ENCODE results near the gene DR1.
"Not testable (repeated sequence)": the region's sequence is repeated elsewhere in the genome, so short reads cannot be mapped to it uniquely, and the experiment has no call there.

DR1 gene

DNA sequence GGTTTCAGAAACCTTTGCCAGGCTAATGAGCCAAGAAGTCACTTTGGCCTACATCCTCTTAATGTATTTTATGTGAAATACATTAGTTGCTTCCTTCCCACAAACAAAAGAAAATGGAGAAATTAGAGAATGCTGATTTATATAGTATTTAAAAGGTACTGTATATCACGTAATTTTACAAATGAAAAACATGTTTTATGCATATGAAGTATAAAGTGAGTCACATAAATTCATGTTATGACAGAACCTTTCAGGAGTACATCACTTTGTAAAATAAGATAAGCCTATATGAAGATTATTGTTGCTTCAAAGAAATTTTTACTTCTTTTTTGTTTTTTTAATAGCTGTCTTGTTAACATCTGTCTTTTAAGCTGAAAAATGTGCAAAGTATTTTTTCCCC is 4.6 kb downstream of the DR1 start:
- no peak for DNase-seq (ENCODE audit: low read depth, low spot score)
- no peak overlapping the region for H3K4me3 ChIP-seq (ENCODE audit: low read depth, low read length)
- CTCF ChIA-PET = no interaction called here
- TF ChIP-seq, protein P1, sequence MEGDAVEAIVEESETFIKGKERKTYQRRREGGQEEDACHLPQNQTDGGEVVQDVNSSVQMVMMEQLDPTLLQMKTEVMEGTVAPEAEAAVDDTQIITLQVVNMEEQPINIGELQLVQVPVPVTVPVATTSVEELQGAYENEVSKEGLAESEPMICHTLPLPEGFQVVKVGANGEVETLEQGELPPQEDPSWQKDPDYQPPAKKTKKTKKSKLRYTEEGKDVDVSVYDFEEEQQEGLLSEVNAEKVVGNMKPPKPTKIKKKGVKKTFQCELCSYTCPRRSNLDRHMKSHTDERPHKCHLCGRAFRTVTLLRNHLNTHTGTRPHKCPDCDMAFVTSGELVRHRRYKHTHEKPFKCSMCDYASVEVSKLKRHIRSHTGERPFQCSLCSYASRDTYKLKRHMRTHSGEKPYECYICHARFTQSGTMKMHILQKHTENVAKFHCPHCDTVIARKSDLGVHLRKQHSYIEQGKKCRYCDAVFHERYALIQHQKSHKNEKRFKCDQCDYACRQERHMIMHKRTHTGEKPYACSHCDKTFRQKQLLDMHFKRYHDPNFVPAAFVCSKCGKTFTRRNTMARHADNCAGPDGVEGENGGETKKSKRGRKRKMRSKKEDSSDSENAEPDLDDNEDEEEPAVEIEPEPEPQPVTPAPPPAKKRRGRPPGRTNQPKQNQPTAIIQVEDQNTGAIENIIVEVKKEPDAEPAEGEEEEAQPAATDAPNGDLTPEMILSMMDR (IDR thresholded peaks at IDR 0.05; ENCODE audit: insufficient read depth, low read length, missing control alignments) = no peak
- POLR2A ChIA-PET = no interaction called here

DNA sequence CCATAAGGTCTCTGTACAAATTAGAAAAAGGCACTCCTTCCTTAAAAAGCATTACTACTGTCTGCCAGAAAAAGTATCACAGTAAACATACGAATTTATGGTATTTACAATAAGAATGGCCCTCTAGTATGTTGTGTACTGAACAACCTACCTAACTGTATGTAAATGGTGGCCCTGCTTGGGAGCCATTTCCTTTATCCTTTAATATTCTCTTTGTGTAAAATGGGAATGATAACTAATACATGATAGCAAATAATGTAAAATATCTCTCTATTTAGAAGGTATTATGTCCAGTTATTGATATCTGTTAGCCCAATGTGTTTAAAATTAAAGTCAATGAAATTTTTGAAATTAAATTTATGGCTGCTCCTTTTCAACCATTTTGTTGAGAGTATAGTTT is 5.2 kb downstream of the DR1 start:
- TF ChIP-seq, protein P1 (IDR thresholded peaks at IDR 0.05; ENCODE audit: insufficient read depth, low read length, missing control alignments) = no peak
- ChIA-PET POLR2A (no interaction called here), CTCF (interaction anchor here (4.1 kb wide), 1 partner anchor 46 kb away, joined by 20 read pairs; no protein-coding TSS in a partner anchor)
- H3K4me3 ChIP-seq (ENCODE audit: low read depth, low read length) = no peak overlapping the region
- no peak for DNase-seq (ENCODE audit: low read depth, low spot score)

DNA sequence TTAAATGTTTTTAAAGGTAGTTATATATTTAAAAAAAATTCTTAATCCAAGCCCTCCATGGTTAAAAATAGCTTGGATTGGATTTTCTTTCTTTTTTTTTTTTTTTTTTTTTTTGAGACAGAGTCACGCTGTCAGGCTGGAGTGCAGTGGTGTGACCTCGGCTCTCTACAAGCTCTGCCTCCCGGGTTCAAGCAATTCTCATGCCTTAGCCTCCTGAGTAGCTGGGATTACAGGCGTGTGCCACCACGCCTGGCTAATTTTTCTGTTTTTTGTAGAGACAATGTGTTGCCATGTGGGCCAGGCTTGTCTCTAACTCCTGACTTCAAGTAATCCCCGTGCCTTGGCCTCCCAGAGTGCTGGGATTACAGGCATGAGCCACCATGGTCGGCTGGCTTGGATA is 5.6 kb downstream of the DR1 start:
- CTCF ChIA-PET = interaction anchor here (0.6 to 4.1 kb wide), 2 partner anchors 13 to 46 kb away, joined by 3 to 20 read pairs; no protein-coding TSS in a partner anchor
- not testable (repeated sequence) for H3K4me3 ChIP-seq (ENCODE audit: low read depth, low read length)

DNA sequence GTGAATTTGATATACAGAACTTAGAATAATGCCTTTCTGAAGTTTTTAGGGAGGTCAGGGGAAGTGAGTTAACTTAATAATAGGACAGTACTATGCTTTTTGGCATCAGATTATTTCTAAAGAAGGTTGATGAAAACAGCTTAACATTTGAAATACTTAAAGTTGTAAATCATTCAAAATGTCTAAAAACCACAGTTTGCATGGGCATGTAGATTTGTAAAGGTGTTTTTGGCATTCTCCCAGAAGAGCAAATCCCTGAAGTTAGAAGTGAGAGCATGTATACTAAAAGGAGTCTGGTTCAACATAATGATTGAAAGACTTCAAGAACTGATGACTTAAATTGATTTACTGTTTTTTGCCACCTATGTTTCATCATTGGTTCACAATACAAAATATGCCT is 6.7 kb downstream of the DR1 start:
- no peak for DNase-seq (ENCODE audit: low read depth, low spot score)
- ChIA-PET CTCF (interaction anchor here (4.1 kb wide), 1 partner anchor 47 kb away, joined by 20 read pairs; no protein-coding TSS in a partner anchor), POLR2A (no interaction called here)
- H3K4me3 ChIP-seq (ENCODE audit: low read depth, low read length) = no peak overlapping the region
- TF ChIP-seq, protein P1 (IDR thresholded peaks at IDR 0.05; ENCODE audit: insufficient read depth, low read length, missing control alignments) = no peak

More for the DNA sequence above, 5.6 kb downstream of the DR1 start:
- POLR2A ChIA-PET; DNase-seq (ENCODE audit: low read depth, low spot score): not testable (repeated sequence)

DNA sequence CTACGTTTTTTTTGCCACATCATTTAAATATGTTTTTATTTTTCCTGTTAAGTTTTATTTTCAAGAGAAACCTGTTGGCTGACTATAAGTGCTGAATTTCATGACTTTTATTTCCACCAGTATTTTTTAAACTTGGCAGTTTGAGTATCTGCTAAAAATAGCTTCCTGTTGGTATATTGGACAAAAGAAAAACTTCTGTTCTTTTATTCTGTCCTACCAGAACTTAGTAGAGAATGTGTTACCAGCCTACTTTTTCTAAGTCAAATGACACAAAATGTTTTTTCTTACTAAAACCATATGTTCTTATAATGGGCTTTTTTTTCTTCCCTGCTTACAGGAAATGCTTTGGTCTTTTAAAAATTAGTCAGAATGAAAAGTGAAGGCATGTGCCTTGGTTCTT is 7.6 kb downstream of the DR1 start:
- ChIA-PET POLR2A (no interaction called here), CTCF (interaction anchor here (1.0 to 4.1 kb wide), 3 partner anchors 11 to 498 kb away, joined by 3 to 20 read pairs (median 4); no protein-coding TSS in a partner anchor)
- H3K4me3 ChIP-seq (ENCODE audit: low read depth, low read length) = no peak overlapping the region
- TF ChIP-seq, protein P1 (IDR thresholded peaks at IDR 0.05; ENCODE audit: insufficient read depth, low read length, missing control alignments) = no peak
- no peak for DNase-seq (ENCODE audit: low read depth, low spot score)

DNA sequence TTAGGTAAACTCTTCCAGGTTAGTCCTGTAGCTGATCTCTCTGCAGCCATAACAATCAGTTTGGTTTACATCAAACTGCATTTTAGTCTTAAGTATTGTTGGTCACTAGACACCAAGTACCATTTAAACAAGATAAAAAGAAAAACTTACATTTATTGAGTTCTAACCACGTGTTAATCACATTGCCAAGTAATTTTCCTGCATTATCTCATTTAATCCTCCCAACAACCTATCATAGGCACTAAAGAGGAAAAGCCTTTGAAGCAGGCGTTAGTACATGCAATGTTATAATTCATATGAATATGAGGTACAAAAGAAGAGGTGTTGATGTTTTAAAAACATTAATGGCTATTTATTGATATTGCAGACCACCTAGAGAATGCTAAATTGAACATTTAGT is 9.0 kb downstream of the DR1 start:
- ChIA-PET POLR2A (no interaction called here), CTCF (interaction anchor here (0.7 to 4.1 kb wide), 2 partner anchors 19 to 50 kb away, joined by 4 to 20 read pairs; no protein-coding TSS in a partner anchor)
- no peak overlapping the region for H3K4me3 ChIP-seq (ENCODE audit: low read depth, low read length)
- TF ChIP-seq, protein P1 (IDR thresholded peaks at IDR 0.05; ENCODE audit: insufficient read depth, low read length, missing control alignments) = no peak
- no peak for DNase-seq (ENCODE audit: low read depth, low spot score)

DNA sequence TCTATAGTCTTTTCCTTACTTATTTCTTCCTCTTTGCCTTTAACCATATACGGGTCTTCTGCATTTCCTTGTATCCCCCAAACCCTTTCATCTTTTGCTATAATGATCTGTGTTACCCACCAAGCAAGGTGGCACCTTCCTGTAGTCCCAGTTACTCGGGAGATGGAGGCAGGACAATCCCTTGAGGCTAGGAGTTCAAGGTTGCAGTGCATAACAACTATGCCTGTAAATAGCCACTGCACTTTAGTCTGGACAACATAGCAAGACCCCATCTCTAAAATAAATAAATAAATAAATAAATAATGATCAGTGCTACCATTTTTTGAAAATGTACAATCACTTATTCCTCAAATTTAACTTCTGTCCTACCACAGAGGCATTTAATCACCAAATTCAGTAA is 11.5 kb downstream of the DR1 start:
- ChIA-PET POLR2A (interaction anchor here (0.7 kb wide), 1 partner anchor 200 kb away, joined by 3 read pairs; no protein-coding TSS in a partner anchor), CTCF (no interaction called here)
- TF ChIP-seq, protein P1 (IDR thresholded peaks at IDR 0.05; ENCODE audit: insufficient read depth, low read length, missing control alignments) = no peak
- DNase-seq (ENCODE audit: low read depth, low spot score) = no peak
- no peak overlapping the region for H3K4me3 ChIP-seq (ENCODE audit: low read depth, low read length)
